Suprapubic skin (tissue), 4 donors: ENCODE data around the gene CCDC54. TPM values are rescaled to one million over a fixed set of nuclear protein-coding genes. Genes with fewer than 3 reads are reported as not detected.

Experiments used
- DNase-seq, 2 donors: peaks; one replicate each; pipeline ENCODE4 v3.0.0-alpha.2; 2019; ENCODE audit warnings: low spot score in 2 of 2
- H3K27ac ChIP-seq: fragments of 200-600 bp; sonication (generic); one replicate; pipeline ENCODE4 v1.5.1; 2019
- H3K27me3 ChIP-seq: fragments of 200-600 bp; sonication (generic); one replicate; pipeline ENCODE4 v1.5.1; 2019
- H3K36me3 ChIP-seq: fragments of 200-600 bp; sonication (generic); one replicate; pipeline ENCODE4 v1.5.1; 2019
- H3K4me1 ChIP-seq: fragments of 200-600 bp; sonication (generic); one replicate; pipeline ENCODE4 v1.5.1; 2019
- H3K4me3 ChIP-seq: fragments of 200-600 bp; sonication (generic); one replicate; pipeline ENCODE4 v1.5.1; 2019; ENCODE audit warnings: mild to moderate bottlenecking
- H3K9me3 ChIP-seq: fragments of 200-600 bp; sonication (generic); one replicate; pipeline ENCODE4 v1.5.1; 2019
- CTCF ChIP-seq, 2 donors: fragments of 200-600 bp in 1 of 2; fragments of 450-650 bp in 1 of 2; sonication (generic) in 1 of 2; IDR thresholded peaks; one replicate each; pipeline ENCODE4 v1.5.1; 2016 to 2019; ENCODE audit warnings: antibody characterized with exemption in 2 of 2, mild to moderate bottlenecking in 1 of 2, moderate library complexity in 1 of 2
- EP300 ChIP-seq: sonication (generic); formaldehyde crosslinking; IDR thresholded peaks from one replicate; pipeline ENCODE4 v1.6.1; 2017; ENCODE audit warnings: antibody characterized with exemption
- POLR2A ChIP-seq, 2 donors: fragments of 450-650 bp; IDR thresholded peaks; one replicate each; pipeline ENCODE4 v1.6.1; 2017; ENCODE audit warnings: antibody characterized with exemption in 2 of 2, mild to moderate bottlenecking in 2 of 2, moderate library complexity in 2 of 2
- POLR2AphosphoS5 ChIP-seq, 3 donors: sonication (generic); formaldehyde crosslinking; IDR thresholded peaks; one replicate each; pipeline ENCODE4 v1.6.1; 2017; ENCODE audit warnings: antibody characterized with exemption in 3 of 3
- WGBS: methylation state at CpG from one replicate; pipeline ENCODE4 v1.1.5; 2018; 5-methylcytosine and 5-hydroxymethylcytosine counted together
- total RNA-seq, 4 donors: library from RNA; depleted of rRNA; stranded (reverse); fragments of >200 nt; gene quantifications; one replicate each; pipeline ENCODE4 v1.1.0, GENCODE V29; 2016

CCDC54 gene
- total RNA-seq, 4 donors from 2014 or later, result not detected

- no peak for DNase-seq
- no peak overlapping the region for H3K4me3 ChIP-seq
- H3K36me3 ChIP-seq, result no peaks in the 10 kb centered on the region
- no peaks in the 10 kb centered on the region for H3K27me3 ChIP-seq
- H3K27ac ChIP-seq, result no peak overlapping the region
- TF ChIP-seq CTCF (IDR thresholded peaks at IDR 0.05) (no peak), EP300 (no peak), POLR2AphosphoS5 (IDR thresholded peaks at IDR 0.05) (no peak), POLR2A (IDR thresholded peaks at IDR 0.05) (no peak)
- no peaks in the 10 kb centered on the region for H3K9me3 ChIP-seq
- 81% methylated on average over 3 of the region's 3 CpGs for WGBS
- no peaks in the 10 kb centered on the region for H3K4me1 ChIP-seq
These were observed 27.7 kb downstream of the CCDC54 start for GRCh38 chr3:107404727-107405469.

GRCh38 chr3:107407355-107407754, 30.1 kb downstream of the CCDC54 start:
- no peaks in the 10 kb centered on the region for H3K36me3 ChIP-seq
- WGBS, result 45% methylated on average over 2 of the region's 2 CpGs
- H3K27me3 ChIP-seq, result no peaks in the 10 kb centered on the region
- H3K4me3 ChIP-seq, result no peak overlapping the region
- no peak overlapping the region for H3K27ac ChIP-seq
- TF ChIP-seq CTCF (IDR thresholded peaks at IDR 0.05) (no peak), POLR2A (IDR thresholded peaks at IDR 0.05) (no peak), EP300 (no peak), POLR2AphosphoS5 (IDR thresholded peaks at IDR 0.05) (no peak)
- H3K9me3 ChIP-seq, result no peaks in the 10 kb centered on the region
- H3K4me1 ChIP-seq, result no peaks in the 10 kb centered on the region
- DNase-seq, result no peak

- Histone ChIP-seq H3K4me1 (no peaks in the 10 kb centered on the region), H3K36me3 (no peaks in the 10 kb centered on the region), H3K9me3 (no peaks in the 10 kb centered on the region), H3K27me3 (no peaks in the 10 kb centered on the region), H3K4me3 (no peak overlapping the region), H3K27ac (no peak overlapping the region)
- TF ChIP-seq EP300 (no peak), POLR2A (IDR thresholded peaks at IDR 0.05) (no peak), CTCF (IDR thresholded peaks at IDR 0.05) (no peak), POLR2AphosphoS5 (IDR thresholded peaks at IDR 0.05) (no peak)
- WGBS, result 92% methylated on average over 4 of the region's 5 CpGs
- DNase-seq, result no peak
These were observed 31.3 kb downstream of the CCDC54 start for GRCh38 chr3:107408513-107408912.

- no peak for TF ChIP-seq POLR2A (IDR thresholded peaks at IDR 0.05)
- TF ChIP-seq CTCF (IDR thresholded peaks at IDR 0.05), result no peak
- TF ChIP-seq POLR2AphosphoS5 (IDR thresholded peaks at IDR 0.05), result no peak
- no peak for TF ChIP-seq EP300
- H3K9me3 ChIP-seq, result no peaks in the 10 kb centered on the region
- H3K4me3 ChIP-seq, result no peak overlapping the region
- H3K36me3 ChIP-seq, result no peaks in the 10 kb centered on the region
- no peak for DNase-seq
- H3K4me1 ChIP-seq, result no peaks in the 10 kb centered on the region
- H3K27ac ChIP-seq, result no peak overlapping the region
- H3K27me3 ChIP-seq, result no peaks in the 10 kb centered on the region
- WGBS, result 88% methylated on average over 2 of the region's 2 CpGs
These were observed 32.1 kb downstream of the CCDC54 start for GRCh38 chr3:107409365-107409764.

GRCh38 chr3:107410606-107411005, 33.4 kb downstream of the CCDC54 start:
- H3K4me3 ChIP-seq, result no peak overlapping the region
- DNase-seq, result no peak
- H3K9me3 ChIP-seq, result no peaks in the 10 kb centered on the region
- H3K4me1 ChIP-seq, result no peaks in the 10 kb centered on the region
- 76% methylated on average over 1 of the region's 1 CpG for WGBS
- H3K27ac ChIP-seq, result no peak overlapping the region
- no peaks in the 10 kb centered on the region for H3K36me3 ChIP-seq
- TF ChIP-seq POLR2AphosphoS5 (IDR thresholded peaks at IDR 0.05), result no peak
- TF ChIP-seq CTCF (IDR thresholded peaks at IDR 0.05), result no peak
- H3K27me3 ChIP-seq, result no peaks in the 10 kb centered on the region
